ENCODE results near the gene GMPPA.

Gene GMPPA

DNA sequence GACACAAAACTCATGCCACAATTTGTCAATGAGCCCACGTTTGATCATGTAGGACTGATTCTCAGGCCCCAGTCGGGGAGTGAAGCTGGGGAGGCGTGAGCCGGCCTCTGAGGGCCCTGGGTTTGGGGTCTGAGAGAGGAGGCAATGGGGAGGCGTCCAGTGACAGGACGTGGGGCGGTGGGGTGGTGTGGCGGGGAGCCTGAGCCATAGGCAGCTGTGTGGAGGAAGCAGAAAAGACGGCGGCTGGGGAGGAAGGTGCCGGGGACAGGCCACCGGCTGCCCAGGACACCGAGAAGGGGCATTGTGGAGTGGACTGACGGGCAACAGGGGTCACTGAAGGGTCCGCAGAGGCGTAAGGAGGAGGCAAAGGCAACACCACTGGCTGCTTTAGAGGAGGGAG lies 37.7 kb downstream of the GMPPA start:
- H3K27ac ChIP-seq: no peak overlapping the region
- no peak overlapping the region for H3K4me3 ChIP-seq
- TF ChIP-seq CTCF (IDR thresholded peaks at IDR 0.05): no peak
- DNase-seq (ENCODE audit: low spot score): no peak

GRCh38 chr2:219536967-219537366 lies 38.3 kb downstream of the GMPPA start:
- TF ChIP-seq CTCF (IDR thresholded peaks at IDR 0.05): no peak
- DNase-seq (ENCODE audit: low spot score): no peak
- H3K27ac ChIP-seq: no peak overlapping the region
- H3K4me3 ChIP-seq: no peak overlapping the region

GRCh38 chr2:219537657-219538488 lies 39.2 kb downstream of the GMPPA start:
- no peak for DNase-seq (ENCODE audit: low spot score)
- TF ChIP-seq CTCF (IDR thresholded peaks at IDR 0.05): no peak
- H3K27ac ChIP-seq: peak overlapping the region in 1 of 2 donors; percentile 40
- H3K4me3 ChIP-seq: no peak overlapping the region

- no peak for DNase-seq (ENCODE audit: low spot score)
- TF ChIP-seq CTCF (IDR thresholded peaks at IDR 0.05): no peak
- Histone ChIP-seq H3K4me3 (no peak overlapping the region), H3K27ac (peak overlapping the region in 1 of 2 donors; percentile 40)
Observed at GRCh38 chr2:219538504-219538951, 39.8 kb downstream of the GMPPA start.

DNA sequence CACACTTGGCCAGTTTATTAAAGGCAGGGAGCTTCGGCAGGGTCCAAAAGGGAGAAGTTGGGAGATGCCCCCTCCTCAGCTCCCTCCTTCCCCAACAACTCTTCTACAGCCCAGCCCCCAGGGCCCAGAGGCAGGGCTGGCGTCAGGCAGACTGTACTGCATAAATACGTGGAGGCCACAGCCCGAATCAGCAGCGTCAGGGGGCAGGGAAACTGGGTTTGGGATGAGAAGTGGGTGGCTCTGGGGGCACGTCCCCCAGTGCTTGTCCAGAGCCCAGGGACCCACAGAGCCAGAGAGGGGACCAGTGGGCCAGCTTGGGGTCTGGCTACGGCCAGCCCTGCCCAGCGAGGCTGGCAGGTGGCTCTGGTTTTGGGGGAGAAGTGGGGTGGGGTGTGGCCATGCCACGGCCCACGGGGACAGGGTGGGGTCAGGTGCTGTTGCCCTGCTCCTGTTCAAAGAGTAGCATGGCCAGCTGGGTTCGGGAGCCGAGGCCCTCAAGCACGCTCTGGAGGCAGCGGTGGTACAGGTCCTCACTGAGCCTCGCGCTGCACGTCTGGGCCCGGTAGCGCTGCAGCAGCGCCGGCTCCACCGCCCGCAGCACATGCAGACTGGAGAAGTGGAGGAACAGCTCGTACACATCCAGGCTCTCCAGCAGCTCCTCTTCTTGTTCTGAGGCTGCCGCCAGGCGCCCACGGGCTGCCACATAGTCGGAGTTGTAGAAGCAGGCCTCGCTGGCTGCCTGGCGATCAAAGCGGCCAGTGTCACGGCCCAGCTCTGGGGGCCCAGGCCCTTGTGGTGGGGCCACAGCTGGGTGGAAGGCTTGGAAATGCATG lies 40.5 kb downstream of the GMPPA start:
- TF ChIP-seq CTCF (IDR thresholded peaks at IDR 0.05): no peak
- Histone ChIP-seq H3K27ac (peak overlapping the region in 1 of 2 donors; percentile 40), H3K4me3 (no peak overlapping the region)
- no peak for DNase-seq (ENCODE audit: low spot score)

DNA sequence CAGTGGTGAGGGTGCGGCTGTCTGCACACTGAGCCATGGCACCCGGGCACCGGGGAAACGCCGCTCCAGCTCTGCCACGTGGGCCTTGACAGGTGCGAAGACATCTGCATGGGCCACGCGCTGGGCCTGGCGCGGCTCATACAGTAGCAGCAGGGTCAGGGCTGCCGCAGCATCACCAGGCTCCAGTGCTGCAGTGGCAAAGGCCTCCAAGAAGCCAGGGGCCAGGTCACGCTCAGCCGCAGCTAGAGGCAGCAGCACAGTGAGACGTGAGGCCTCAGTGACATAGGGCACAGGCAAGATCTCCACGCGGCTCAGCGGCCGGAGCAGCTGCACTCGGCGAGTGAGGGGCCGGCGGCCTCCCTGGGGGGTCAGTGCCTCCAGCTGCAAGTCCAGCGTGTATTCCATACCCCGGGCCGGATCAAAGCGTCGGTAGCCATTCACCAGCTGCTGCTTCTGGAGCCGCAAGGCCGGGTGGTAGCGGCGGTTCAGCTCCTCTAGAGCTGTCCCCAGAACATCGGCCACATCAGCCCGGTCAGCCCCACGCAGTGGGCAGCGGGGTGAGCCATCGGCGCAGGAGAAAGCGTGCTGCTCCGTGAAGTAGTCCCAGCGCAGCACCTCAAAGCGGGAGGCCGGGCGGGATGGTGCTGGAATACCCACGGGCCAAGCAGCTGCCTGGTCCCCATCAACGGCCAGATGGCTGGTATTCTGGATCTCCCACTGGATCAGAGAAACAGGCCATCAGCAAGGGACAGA lies 41.4 kb downstream of the GMPPA start:
- TF ChIP-seq CTCF (IDR thresholded peaks at IDR 0.05): no peak
- H3K27ac ChIP-seq: no peak overlapping the region
- no peak for DNase-seq (ENCODE audit: low spot score)

More for the DNA sequence above, 41.4 kb downstream of the GMPPA start:
- no peak overlapping the region for H3K4me3 ChIP-seq

Measured in coronary artery (tissue), 2 donors.